HepG2 (cell line): Measurements from ENCODE around the gene TMEM154. TPM values are rescaled to one million over a fixed set of nuclear protein-coding genes. Genes with fewer than 3 reads are reported as not detected.

Source experiments
- ATAC-seq: fragments of 200-7000 bp; cut with Tn5 transposase; 3 replicates; pipeline ENCODE4 v1.9.1; 2020; ENCODE audit warnings: mild to moderate bottlenecking, moderate library complexity
- BruUV-seq: library from RNA; stranded (reverse); fragments of 400-500 nt; replicated peaks from 2 replicates; lab custom pipeline; 2021; lab: Mats Ljungman, UMichigan
- CTCF ChIA-PET: fragments of 300-600 bp; formaldehyde crosslinking; extraction: SDS; loops from one replicate; lab custom pipeline; 2021; ENCODE audit warnings: low total read pairs, inconsistent platforms, low intra/inter-chr PET ratio; lab: Yijun Ruan, JAX
- POLR2A ChIA-PET: fragments of 350-600 bp; sonication (Branson Sonifier 250); formaldehyde crosslinking; loops from one replicate; lab custom pipeline; 2020; ENCODE audit warnings: antibody characterized with exemption, inconsistent platforms; lab: Yijun Ruan, JAX
- DNase-seq: peaks from one replicate; pipeline ENCODE4 v3.0.0-alpha.2; 2015; ENCODE audit warnings: low spot score
- FAIRE-seq: peaks from 3 replicates; lab custom pipeline; 2011; peaks lifted over from hg19 to GRCh38; lab: Jason Lieb, UNC
- H2AFZ ChIP-seq: one replicate; pipeline ENCODE4 v1.6.1; 2011; ENCODE audit warnings: low read length, inconsistent platforms
- H3K27ac ChIP-seq: fragments of 300-600 bp; 3 replicates; pipeline ENCODE4 v1.8.0; 2011; ENCODE audit warnings: mixed run types, mild to moderate bottlenecking, mixed read lengths, low read length, inconsistent platforms; ENCODE audit not compliant: insufficient read depth; ENCODE audit errors: extremely low read length
- H3K27me3 ChIP-seq, 2 experiments: fragments of 200-600 bp in 1 of 2; 2 replicates in 1 of 2; 3 replicates in 1 of 2; pipeline versions ENCODE4 v1.6.0 to v1.8.0; 2011; ENCODE audit warnings: low read length in 2 of 2, mild to moderate bottlenecking in 2 of 2, moderate library complexity in 2 of 2, inconsistent platforms in 1 of 2; ENCODE audit not compliant: insufficient read depth in 2 of 2, control insufficient read depth in 1 of 2
- H3K36me3 ChIP-seq, 2 experiments: fragments of 200-600 bp in 1 of 2; replicated peaks in 1 of 2; 2 replicates in 1 of 2; 3 replicates in 1 of 2; pipeline versions ENCODE4 v1.5.1 to v1.8.0; 2011; ENCODE audit warnings: low read length in 2 of 2, inconsistent platforms in 1 of 2; ENCODE audit not compliant: insufficient read depth in 2 of 2, control insufficient read depth in 1 of 2
- H3K4me1 ChIP-seq: 2 replicates; pipeline ENCODE4 v1.5.1; 2012; ENCODE audit warnings: low read length, inconsistent platforms; ENCODE audit not compliant: insufficient read depth
- H3K4me2 ChIP-seq: 2 replicates; pipeline ENCODE4 v1.6.0; 2011; ENCODE audit warnings: low read depth, low read length, inconsistent platforms
- H3K4me3 ChIP-seq, 3 experiments: fragments of 200-600 bp in 1 of 3; sonication (generic), shearing (Covaris generic) in 1 of 3; replicated peaks in 1 of 3; 2 replicates each; pipeline ENCODE4 v1.5.1; 2011 to 2016; ENCODE audit warnings: low read length in 3 of 3, inconsistent platforms in 2 of 3, low read depth in 2 of 3, mild to moderate bottlenecking in 2 of 3, control low read depth in 1 of 3, mixed read lengths in 1 of 3; ENCODE audit not compliant: insufficient read depth in 1 of 3
- H3K79me2 ChIP-seq: one replicate; pipeline ENCODE4 v1.6.1; 2011; ENCODE audit warnings: low read length, inconsistent platforms; ENCODE audit not compliant: insufficient read depth
- H3K9ac ChIP-seq: 2 replicates; pipeline ENCODE4 v1.6.0; 2011; ENCODE audit warnings: mild to moderate bottlenecking, low read depth, low read length, inconsistent platforms; ENCODE audit not compliant: insufficient read depth
- H3K9me3 ChIP-seq: 2 replicates; pipeline ENCODE4 v1.5.1; 2012; ENCODE audit warnings: mild to moderate bottlenecking, low read length
- H4K20me1 ChIP-seq: 2 replicates; pipeline ENCODE4 v1.6.0; 2011; ENCODE audit warnings: inconsistent platforms, mild to moderate bottlenecking, low read length, moderate library complexity; ENCODE audit not compliant: insufficient read depth
- BCL3 ChIP-seq: sonication (generic); formaldehyde crosslinking; IDR thresholded peaks from 2 replicates; pipeline ENCODE4 v1.5.1; 2020; ENCODE audit warnings: mild to moderate bottlenecking, missing genetic modification reagents, moderate library complexity
- EED ChIP-seq: sonication (generic); formaldehyde crosslinking; IDR thresholded peaks from 2 replicates; pipeline ENCODE4 v1.5.0; 2020; ENCODE audit warnings: mild to moderate bottlenecking, missing genetic modification reagents
- FOXP1 ChIP-seq, 2 experiments: fragments of 450-650 bp in 1 of 2; IDR thresholded peaks; 2 replicates each; pipeline ENCODE4 v1.6.1; 2017 to 2018; ENCODE audit warnings: antibody characterized with exemption in 1 of 2
- KDM2A ChIP-seq: sonication (generic); formaldehyde crosslinking; IDR thresholded peaks from 2 replicates; pipeline ENCODE4 v1.4.0; 2020; ENCODE audit warnings: low read depth, missing genetic modification reagents, borderline replicate concordance
- MAFF ChIP-seq: IDR thresholded peaks from 2 replicates; pipeline ENCODE4 v1.6.1; 2011; ENCODE audit warnings: low read depth, low read length, improper control_type of control experiment
- MEIS2 ChIP-seq: sonication (generic); formaldehyde crosslinking; IDR thresholded peaks from 2 replicates; pipeline ENCODE4 v1.9.0; 2021; ENCODE audit warnings: mild to moderate bottlenecking, missing genetic modification reagents
- MXD3 ChIP-seq: IDR thresholded peaks from 2 replicates; pipeline ENCODE4 v1.6.1; 2016; ENCODE audit warnings: mild to moderate bottlenecking, missing biosample characterization, missing genetic modification reagents
- PRDM10 ChIP-seq: sonication (generic); formaldehyde crosslinking; IDR thresholded peaks from 2 replicates; pipeline ENCODE4 v1.4.0; 2020; ENCODE audit warnings: low read depth, missing genetic modification reagents
- ZFP37 ChIP-seq: sonication (generic); formaldehyde crosslinking; IDR thresholded peaks from 2 replicates; pipeline ENCODE4 v1.4.0; 2020; ENCODE audit warnings: missing genetic modification reagents, borderline replicate concordance
- ZNF546 ChIP-seq: sonication (generic); formaldehyde crosslinking; conservative IDR thresholded peaks from 2 replicates; pipeline ENCODE4 v1.8.1; 2023; ENCODE audit warnings: mild to moderate bottlenecking, missing genetic modification reagents
- ZNF557 ChIP-seq: sonication (generic); formaldehyde crosslinking; IDR thresholded peaks from 2 replicates; pipeline ENCODE4 v1.4.0; 2020; ENCODE audit warnings: missing genetic modification reagents
- ZNF713 ChIP-seq: sonication (generic); formaldehyde crosslinking; IDR thresholded peaks from 2 replicates; pipeline ENCODE4 v1.4.0; 2020; ENCODE audit warnings: mild to moderate bottlenecking, missing genetic modification reagents
- ZNF816 ChIP-seq: sonication (generic); formaldehyde crosslinking; IDR thresholded peaks from 2 replicates; pipeline ENCODE4 v1.8.0; 2022; ENCODE audit warnings: missing genetic modification reagents, mild to moderate bottlenecking, borderline replicate concordance
- ZSCAN22 ChIP-seq: sonication (generic); formaldehyde crosslinking; IDR thresholded peaks from 2 replicates; pipeline ENCODE4 v1.4.0; 2020; ENCODE audit warnings: mild to moderate bottlenecking, missing genetic modification reagents
- WGBS: methylation state at CpG from one replicate; pipeline ENCODE4 v1.1.6; 2017; ENCODE audit warnings: low lambda C conversion rate; 5-methylcytosine and 5-hydroxymethylcytosine counted together
- in situ Hi-C: cut with HindIII; loops from 2 replicates; pipeline ENCODE4 v1.10.0; 2017; ENCODE audit warnings: low pct_unique_long_range_greater_than_20kb; ENCODE audit not compliant: extremely low pct_ligation_motif_present
- intact Hi-C: fragments of 100-400 bp; cut with micrococcal nuclease; formaldehyde crosslinking; loops from one replicate; pipeline ENCODE4 v1.10.0; 2022; ENCODE audit not compliant: unreplicated experiment
- polyA plus RNA-seq, 8 experiments: library from polyadenylated mRNA; depleted of rRNA in 3 of 8; stranded (reverse) in 7 of 8; unstranded in 1 of 8; fragments of >200 nt; fragmentation: Illumina TruSeq in 4 of 8; extraction: Trizol in 4 of 8; gene quantifications; 2 replicates each; pipeline versions ENCODE4 v1.2.1 to v1.2.3, GENCODE V29; 2011 to 2016; ENCODE audit warnings: low read depth in 4 of 8, missing spikeins in 1 of 8, mixed read lengths in 1 of 8; ENCODE audit not compliant: insufficient read depth in 1 of 8
- total RNA-seq, 5 experiments: library from RNA; depleted of rRNA; stranded (reverse); fragments of >200 nt; fragmentation: Illumina TruSeq; extraction: Trizol; gene quantifications; 2 replicates each; pipeline ENCODE4 v1.2.3, GENCODE V29; 2016; ENCODE audit warnings: low read depth in 1 of 5

TMEM154 gene
- total and polyA plus RNA-seq, 2 of the 13 experiments (the other 11 are each of a cell fraction or from before 2014, with no cell fraction given) = 0.03 TPM; not detected in 1

- BruUV-seq = no TSS peak
- H3K4me2 ChIP-seq = no peak overlapping the region
- no peak overlapping the region for H3K27ac ChIP-seq
- H3K27me3 ChIP-seq = no peaks in the 10 kb centered on the region; a peak in 1 of 5 replicates
- ChIA-PET POLR2A (no interaction called here), CTCF (no interaction called here)
- DNase-seq = no peak
- H4K20me1 ChIP-seq = no peaks in the 10 kb centered on the region
- in situ Hi-C loops = no loop called here
- no peak overlapping the region for H3K9ac ChIP-seq
- no peaks in the 10 kb centered on the region for H3K79me2 ChIP-seq
- FAIRE-seq = no peak
- H3K9me3 ChIP-seq = no peaks in the 10 kb centered on the region
- no peak overlapping the region for H2AFZ ChIP-seq
- peaks cover 24% of the 10 kb centered on the region; the same call in 1 of the 2 replicates for H3K4me1 ChIP-seq
- no peaks in the 10 kb centered on the region for H3K36me3 ChIP-seq
- 19% methylated on average over 4 of the region's 4 CpGs for WGBS
- no peak overlapping the region for H3K4me3 ChIP-seq
- no peak for ATAC-seq
- intact Hi-C loops = no loop called here
- TF ChIP-seq ZNF557 (CRISPR knock-in tag) = no peak
- TF ChIP-seq EED (CRISPR knock-in tag) = no peak
- no peak for TF ChIP-seq MEIS2 (CRISPR knock-in tag)
- TF ChIP-seq ZNF816 = no peak
- TF ChIP-seq PRDM10 (CRISPR knock-in tag) = no peak
- TF ChIP-seq MXD3 (CRISPR knock-in tag) = no peak
- no peak for TF ChIP-seq ZSCAN22
- no peak for TF ChIP-seq FOXP1 (IDR thresholded peaks at IDR 0.05)
- TF ChIP-seq FOXP1 (CRISPR knock-in tag; IDR thresholded peaks at IDR 0.05) = no peak
- TF ChIP-seq ZNF546 (CRISPR knock-in tag) = no peak
- no peak for TF ChIP-seq KDM2A (CRISPR knock-in tag)
- TF ChIP-seq ZNF713 (CRISPR knock-in tag) = no peak
- no peak for TF ChIP-seq BCL3
- no peak for TF ChIP-seq MAFF
- TF ChIP-seq ZFP37 (CRISPR knock-in tag) = no peak
- TF ChIP-seq, all 625 proteins: peak for 0
Observed at GRCh38 chr4:152690706-152691651, 11.2 kb upstream of the TMEM154 start.
